GM23338 (cell line): ENCODE data around the gene NRN1. TPM values are rescaled to one million over a fixed set of nuclear protein-coding genes. Genes with fewer than 3 reads are reported as not detected.

Experiments
- ATAC-seq: fragments of 200-7000 bp; cut with Tn5 transposase; 3 replicates; pipeline ENCODE4 v1.9.1; 2020
- DNase-seq: peaks from one replicate; pipeline ENCODE4 v3.0.0-alpha.2; 2015; ENCODE audit warnings: low spot score
- H2AFZ ChIP-seq: fragments of 200-600 bp; sonication (generic); 2 replicates; pipeline ENCODE4 v1.8.0; 2016; ENCODE audit warnings: antibody characterized with exemption, mild to moderate bottlenecking, moderate library complexity
- H3F3A ChIP-seq: fragments of 200-600 bp; sonication (generic); replicated peaks from 2 replicates; pipeline ENCODE4 v1.8.0; 2017; ENCODE audit warnings: antibody characterized with exemption, mixed run types, low read depth
- H3K27ac ChIP-seq: fragments of 200-600 bp; sonication (generic); 2 replicates; pipeline ENCODE4 v1.6.1; 2016; ENCODE audit warnings: low read depth
- H3K27me3 ChIP-seq: fragments of 200-600 bp; sonication (generic); 2 replicates; pipeline ENCODE4 v1.8.0; 2016; ENCODE audit warnings: mild to moderate bottlenecking, mixed run types, moderate library complexity; ENCODE audit not compliant: insufficient read depth
- H3K36me3 ChIP-seq: fragments of 200-600 bp; sonication (generic); 2 replicates; pipeline ENCODE4 v1.8.0; 2016; ENCODE audit warnings: mild to moderate bottlenecking; ENCODE audit not compliant: insufficient read depth
- H3K4me1 ChIP-seq: fragments of 200-600 bp; sonication (generic); 2 replicates; pipeline ENCODE4 v1.8.0; 2016; ENCODE audit warnings: mild to moderate bottlenecking, moderate library complexity; ENCODE audit not compliant: insufficient read depth
- H3K4me2 ChIP-seq: fragments of 200-600 bp; sonication (generic); 2 replicates; pipeline ENCODE4 v1.7.1; 2017; ENCODE audit warnings: mixed run types
- H3K4me3 ChIP-seq: fragments of 200-600 bp; sonication (generic); 2 replicates; pipeline ENCODE4 v1.6.1; 2016; ENCODE audit warnings: mixed run types
- H3K79me2 ChIP-seq: fragments of 200-600 bp; sonication (generic); replicated peaks from 2 replicates; pipeline ENCODE4 v1.8.0; 2017; ENCODE audit warnings: mild to moderate bottlenecking; ENCODE audit not compliant: insufficient read depth
- H3K9me2 ChIP-seq: fragments of 200-600 bp; sonication (generic); 2 replicates; pipeline ENCODE4 v1.8.0; 2017; ENCODE audit not compliant: insufficient read depth
- H4K20me1 ChIP-seq: fragments of 200-600 bp; sonication (generic); replicated peaks from 2 replicates; pipeline ENCODE4 v1.8.0; 2017; ENCODE audit warnings: mild to moderate bottlenecking; ENCODE audit not compliant: insufficient read depth
- H3K27ac Mint-ChIP-seq: 2 replicates; pipeline ENCODE4 v1.8.0; 2020; ENCODE audit warnings: inconsistent platforms, mild to moderate bottlenecking, moderate library complexity, mixed read lengths
- H3K27me3 Mint-ChIP-seq: 3 replicates; pipeline ENCODE4 v1.8.0; 2022; ENCODE audit warnings: low read depth, mild to moderate bottlenecking, moderate library complexity, mixed read lengths, inconsistent platforms; ENCODE audit not compliant: insufficient read depth, poor library complexity
- H3K36me3 Mint-ChIP-seq: 3 replicates; pipeline ENCODE4 v1.8.0; 2021; ENCODE audit warnings: low read depth, mild to moderate bottlenecking, inconsistent platforms, moderate library complexity, mixed read lengths
- H3K4me1 Mint-ChIP-seq: 3 replicates; pipeline ENCODE4 v1.8.0; 2020; ENCODE audit warnings: mild to moderate bottlenecking, inconsistent platforms, mixed read lengths
- H3K4me3 Mint-ChIP-seq: 3 replicates; pipeline ENCODE4 v1.8.0; 2021; ENCODE audit warnings: moderate library complexity, mild to moderate bottlenecking, inconsistent platforms, mixed read lengths
- H3K9me3 Mint-ChIP-seq: 3 replicates; pipeline ENCODE4 v1.8.0; 2020; ENCODE audit warnings: moderate library complexity, mild to moderate bottlenecking, inconsistent platforms, mixed read lengths
- CREB1 ChIP-seq: fragments of 250-450 bp; sonication (Bioruptor Pico); IDR thresholded peaks from 2 replicates; pipeline ENCODE4 v1.5.0; 2020; ENCODE audit warnings: low read depth, mild to moderate bottlenecking, moderate library complexity
- EZH2 ChIP-seq: fragments of 200-600 bp; sonication (generic); IDR thresholded peaks from one replicate; pipeline ENCODE4 v1.8.0; 2017; ENCODE audit warnings: antibody characterized with exemption, mild to moderate bottlenecking, low read depth; ENCODE audit not compliant: unreplicated experiment
- EZH2phosphoT487 ChIP-seq: fragments of 200-600 bp; sonication (generic); IDR thresholded peaks from one replicate; pipeline ENCODE4 v1.8.1; 2018; ENCODE audit warnings: antibody characterized with exemption; ENCODE audit not compliant: unreplicated experiment
- JUNB ChIP-seq: IDR thresholded peaks from one replicate; pipeline ENCODE4 v1.6.1; 2016; ENCODE audit warnings: antibody characterized with exemption; ENCODE audit not compliant: unreplicated experiment
- NANOG ChIP-seq: IDR thresholded peaks from 2 replicates; pipeline ENCODE4 v1.6.1; 2016; ENCODE audit warnings: antibody characterized with exemption, borderline replicate concordance
- POLR2AphosphoS5 ChIP-seq: IDR thresholded peaks from 2 replicates; pipeline ENCODE4 v1.6.1; 2016; ENCODE audit warnings: antibody characterized with exemption, low read depth
- STAT1 ChIP-seq: IDR thresholded peaks from one replicate; pipeline ENCODE4 v1.6.1; 2016; ENCODE audit warnings: antibody characterized with exemption; ENCODE audit not compliant: unreplicated experiment
- ZNF114 ChIP-seq: fragments of 250-450 bp; sonication (Bioruptor Pico); IDR thresholded peaks from 2 replicates; pipeline ENCODE4 v1.5.0; 2020; ENCODE audit warnings: mild to moderate bottlenecking, moderate library complexity
- ZNF331 ChIP-seq: fragments of 250-450 bp; sonication (Bioruptor Pico); IDR thresholded peaks from 2 replicates; pipeline ENCODE4 v1.5.0; 2020; ENCODE audit warnings: low read depth, mild to moderate bottlenecking, moderate library complexity
- polyA plus RNA-seq: library from polyadenylated mRNA; unstranded; fragments of >200 nt; fragmentation: Nextera tagmentation; extraction: Ambion mirVana; gene quantifications from 2 replicates; pipeline ENCODE4 v1.2.1, GENCODE V29; 2016
- total RNA-seq: library from RNA; depleted of rRNA; stranded (reverse); fragments of >200 nt; shearing (Covaris generic); gene quantifications from 2 replicates; pipeline ENCODE4 v1.2.3, GENCODE V29; 2014
- TF ChIP-seq, protein P1 (sequence below), 2 experiments: fragments of 200-600 bp in 1 of 2; sonication (generic) in 1 of 2; conservative IDR thresholded peaks; 2 replicates each; pipeline versions ENCODE4 v1.5.1 to v1.6.1; 2016 to 2017; ENCODE audit warnings: antibody characterized with exemption in 2 of 2, low read depth in 2 of 2, mild to moderate bottlenecking in 2 of 2, moderate library complexity in 1 of 2
- TF ChIP-seq, protein P2 (sequence below): fragments of 250-450 bp; sonication (Bioruptor Pico); IDR thresholded peaks from 2 replicates; pipeline ENCODE4 v1.5.0; 2020; ENCODE audit warnings: mild to moderate bottlenecking, moderate library complexity
- TF ChIP-seq, protein P3 (sequence below): IDR thresholded peaks from one replicate; pipeline ENCODE4 v1.6.1; 2018; ENCODE audit warnings: antibody characterized with exemption; ENCODE audit not compliant: unreplicated experiment
- TF ChIP-seq, protein P4 (sequence below): IDR thresholded peaks from 2 replicates; pipeline ENCODE4 v1.6.1; 2016; ENCODE audit warnings: antibody characterized with exemption

Gene NRN1
- total and polyA plus RNA-seq, 2 experiments from 2014 or later = 0.71 TPM; not detected in 1

DNA sequence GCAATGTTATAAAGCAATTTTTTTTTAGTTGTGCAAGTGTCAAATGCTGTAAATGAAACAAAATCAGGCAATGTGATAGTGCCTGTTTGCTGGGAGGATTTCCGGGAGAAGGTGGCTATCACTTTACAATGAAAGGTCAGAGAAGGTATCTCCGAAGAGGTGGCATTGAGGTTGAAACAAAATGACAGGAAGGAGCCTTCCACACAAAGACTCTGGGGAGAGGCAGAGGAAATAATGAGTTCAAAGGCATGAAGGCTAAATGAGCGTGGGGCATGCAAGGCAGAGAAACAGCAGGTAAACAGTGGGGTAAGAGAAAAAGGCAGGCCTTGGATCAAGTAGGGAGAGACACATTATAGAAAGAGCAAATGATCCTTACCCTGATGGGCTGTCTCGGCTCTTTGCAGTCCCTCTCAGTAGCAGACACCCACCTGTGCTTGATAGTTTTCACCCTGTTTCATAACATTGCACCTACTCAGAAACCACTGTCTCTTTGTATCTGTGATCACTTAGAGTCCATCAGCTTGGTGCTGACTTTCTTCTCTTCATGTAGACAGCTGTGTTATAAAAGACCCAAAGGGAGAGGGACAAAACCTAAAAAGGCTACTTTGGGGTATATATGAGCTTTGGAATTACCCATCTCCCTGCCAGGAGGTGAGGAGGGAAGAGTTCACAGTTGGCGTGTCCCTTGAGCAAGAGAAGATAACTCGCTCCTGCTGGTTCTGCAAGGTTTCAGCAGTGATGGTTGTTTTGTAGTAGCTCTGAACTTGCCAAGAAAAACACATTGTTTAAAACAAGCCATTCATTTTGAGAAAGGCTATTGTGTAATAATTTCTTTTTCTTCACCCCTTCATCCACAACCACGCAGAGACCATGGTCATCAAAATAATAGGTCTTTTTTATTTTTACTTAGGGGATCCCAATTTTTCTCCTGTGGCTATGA lies 22.3 kb downstream of the NRN1 start:
- Histone ChIP-seq H2AFZ (no peak overlapping the region), H3F3A (no peaks in the 10 kb centered on the region), H3K9me2 (no peaks in the 10 kb centered on the region), H3K4me3 (no peak overlapping the region), H3K36me3 (no peaks in the 10 kb centered on the region), H3K4me1 (no peaks in the 10 kb centered on the region), H3K79me2 (no peaks in the 10 kb centered on the region), H4K20me1 (no peaks in the 10 kb centered on the region), H3K27ac (no peak overlapping the region), H3K4me2 (no peak overlapping the region), H3K27me3 (no peaks in the 10 kb centered on the region)
- Mint-ChIP-seq H3K36me3 (no peaks in the 10 kb centered on the region; the same call in 2 of the 3 replicates), H3K27ac (no peak overlapping the region), H3K4me1 (peaks cover 4% of the 10 kb centered on the region), H3K4me3 (no peak overlapping the region), H3K9me3 (no peaks in the 10 kb centered on the region), H3K27me3 (peaks cover 4% of the 10 kb centered on the region)
- no peak for ATAC-seq
- TF ChIP-seq EZH2phosphoT487 = no peak
- TF ChIP-seq, protein P1, sequence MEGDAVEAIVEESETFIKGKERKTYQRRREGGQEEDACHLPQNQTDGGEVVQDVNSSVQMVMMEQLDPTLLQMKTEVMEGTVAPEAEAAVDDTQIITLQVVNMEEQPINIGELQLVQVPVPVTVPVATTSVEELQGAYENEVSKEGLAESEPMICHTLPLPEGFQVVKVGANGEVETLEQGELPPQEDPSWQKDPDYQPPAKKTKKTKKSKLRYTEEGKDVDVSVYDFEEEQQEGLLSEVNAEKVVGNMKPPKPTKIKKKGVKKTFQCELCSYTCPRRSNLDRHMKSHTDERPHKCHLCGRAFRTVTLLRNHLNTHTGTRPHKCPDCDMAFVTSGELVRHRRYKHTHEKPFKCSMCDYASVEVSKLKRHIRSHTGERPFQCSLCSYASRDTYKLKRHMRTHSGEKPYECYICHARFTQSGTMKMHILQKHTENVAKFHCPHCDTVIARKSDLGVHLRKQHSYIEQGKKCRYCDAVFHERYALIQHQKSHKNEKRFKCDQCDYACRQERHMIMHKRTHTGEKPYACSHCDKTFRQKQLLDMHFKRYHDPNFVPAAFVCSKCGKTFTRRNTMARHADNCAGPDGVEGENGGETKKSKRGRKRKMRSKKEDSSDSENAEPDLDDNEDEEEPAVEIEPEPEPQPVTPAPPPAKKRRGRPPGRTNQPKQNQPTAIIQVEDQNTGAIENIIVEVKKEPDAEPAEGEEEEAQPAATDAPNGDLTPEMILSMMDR (conservative IDR thresholded peaks at IDR 0.05; ENCODE audit: low read depth in 2 of 2) = no peak
- TF ChIP-seq ZNF114 (CRISPR knock-in tag) = no peak
- TF ChIP-seq, protein P2, sequence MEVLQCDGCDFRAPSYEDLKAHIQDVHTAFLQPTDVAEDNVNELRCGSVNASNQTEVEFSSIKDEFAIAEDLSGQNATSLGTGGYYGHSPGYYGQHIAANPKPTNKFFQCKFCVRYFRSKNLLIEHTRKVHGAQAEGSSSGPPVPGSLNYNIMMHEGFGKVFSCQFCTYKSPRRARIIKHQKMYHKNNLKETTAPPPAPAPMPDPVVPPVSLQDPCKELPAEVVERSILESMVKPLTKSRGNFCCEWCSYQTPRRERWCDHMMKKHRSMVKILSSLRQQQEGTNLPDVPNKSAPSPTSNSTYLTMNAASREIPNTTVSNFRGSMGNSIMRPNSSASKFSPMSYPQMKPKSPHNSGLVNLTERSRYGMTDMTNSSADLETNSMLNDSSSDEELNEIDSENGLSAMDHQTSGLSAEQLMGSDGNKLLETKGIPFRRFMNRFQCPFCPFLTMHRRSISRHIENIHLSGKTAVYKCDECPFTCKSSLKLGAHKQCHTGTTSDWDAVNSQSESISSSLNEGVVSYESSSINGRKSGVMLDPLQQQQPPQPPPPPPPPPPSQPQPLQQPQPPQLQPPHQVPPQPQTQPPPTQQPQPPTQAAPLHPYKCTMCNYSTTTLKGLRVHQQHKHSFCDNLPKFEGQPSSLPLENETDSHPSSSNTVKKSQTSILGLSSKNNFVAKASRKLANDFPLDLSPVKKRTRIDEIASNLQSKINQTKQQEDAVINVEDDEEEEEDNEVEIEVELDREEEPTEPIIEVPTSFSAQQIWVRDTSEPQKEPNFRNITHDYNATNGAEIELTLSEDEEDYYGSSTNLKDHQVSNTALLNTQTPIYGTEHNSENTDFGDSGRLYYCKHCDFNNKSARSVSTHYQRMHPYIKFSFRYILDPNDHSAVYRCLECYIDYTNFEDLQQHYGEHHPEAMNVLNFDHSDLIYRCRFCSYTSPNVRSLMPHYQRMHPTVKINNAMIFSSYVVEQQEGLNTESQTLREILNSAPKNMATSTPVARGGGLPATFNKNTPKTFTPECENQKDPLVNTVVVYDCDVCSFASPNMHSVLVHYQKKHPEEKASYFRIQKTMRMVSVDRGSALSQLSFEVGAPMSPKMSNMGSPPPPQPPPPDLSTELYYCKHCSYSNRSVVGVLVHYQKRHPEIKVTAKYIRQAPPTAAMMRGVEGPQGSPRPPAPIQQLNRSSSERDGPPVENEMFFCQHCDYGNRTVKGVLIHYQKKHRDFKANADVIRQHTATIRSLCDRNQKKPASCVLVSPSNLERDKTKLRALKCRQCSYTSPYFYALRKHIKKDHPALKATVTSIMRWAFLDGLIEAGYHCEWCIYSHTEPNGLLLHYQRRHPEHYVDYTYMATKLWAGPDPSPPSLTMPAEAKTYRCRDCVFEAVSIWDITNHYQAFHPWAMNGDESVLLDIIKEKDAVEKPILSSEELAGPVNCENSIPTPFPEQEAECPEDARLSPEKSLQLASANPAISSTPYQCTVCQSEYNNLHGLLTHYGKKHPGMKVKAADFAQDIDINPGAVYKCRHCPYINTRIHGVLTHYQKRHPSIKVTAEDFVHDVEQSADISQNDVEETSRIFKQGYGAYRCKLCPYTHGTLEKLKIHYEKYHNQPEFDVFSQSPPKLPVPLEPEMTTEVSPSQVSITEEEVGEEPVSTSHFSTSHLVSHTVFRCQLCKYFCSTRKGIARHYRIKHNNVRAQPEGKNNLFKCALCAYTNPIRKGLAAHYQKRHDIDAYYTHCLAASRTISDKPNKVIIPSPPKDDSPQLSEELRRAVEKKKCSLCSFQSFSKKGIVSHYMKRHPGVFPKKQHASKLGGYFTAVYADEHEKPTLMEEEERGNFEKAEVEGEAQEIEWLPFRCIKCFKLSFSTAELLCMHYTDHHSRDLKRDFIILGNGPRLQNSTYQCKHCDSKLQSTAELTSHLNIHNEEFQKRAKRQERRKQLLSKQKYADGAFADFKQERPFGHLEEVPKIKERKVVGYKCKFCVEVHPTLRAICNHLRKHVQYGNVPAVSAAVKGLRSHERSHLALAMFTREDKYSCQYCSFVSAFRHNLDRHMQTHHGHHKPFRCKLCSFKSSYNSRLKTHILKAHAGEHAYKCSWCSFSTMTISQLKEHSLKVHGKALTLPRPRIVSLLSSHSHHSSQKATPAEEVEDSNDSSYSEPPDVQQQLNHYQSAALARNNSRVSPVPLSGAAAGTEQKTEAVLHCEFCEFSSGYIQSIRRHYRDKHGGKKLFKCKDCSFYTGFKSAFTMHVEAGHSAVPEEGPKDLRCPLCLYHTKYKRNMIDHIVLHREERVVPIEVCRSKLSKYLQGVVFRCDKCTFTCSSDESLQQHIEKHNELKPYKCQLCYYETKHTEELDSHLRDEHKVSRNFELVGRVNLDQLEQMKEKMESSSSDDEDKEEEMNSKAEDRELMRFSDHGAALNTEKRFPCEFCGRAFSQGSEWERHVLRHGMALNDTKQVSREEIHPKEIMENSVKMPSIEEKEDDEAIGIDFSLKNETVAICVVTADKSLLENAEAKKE (CRISPR knock-in tag) = no peak
- no peak for TF ChIP-seq STAT1
- TF ChIP-seq, protein P3, sequence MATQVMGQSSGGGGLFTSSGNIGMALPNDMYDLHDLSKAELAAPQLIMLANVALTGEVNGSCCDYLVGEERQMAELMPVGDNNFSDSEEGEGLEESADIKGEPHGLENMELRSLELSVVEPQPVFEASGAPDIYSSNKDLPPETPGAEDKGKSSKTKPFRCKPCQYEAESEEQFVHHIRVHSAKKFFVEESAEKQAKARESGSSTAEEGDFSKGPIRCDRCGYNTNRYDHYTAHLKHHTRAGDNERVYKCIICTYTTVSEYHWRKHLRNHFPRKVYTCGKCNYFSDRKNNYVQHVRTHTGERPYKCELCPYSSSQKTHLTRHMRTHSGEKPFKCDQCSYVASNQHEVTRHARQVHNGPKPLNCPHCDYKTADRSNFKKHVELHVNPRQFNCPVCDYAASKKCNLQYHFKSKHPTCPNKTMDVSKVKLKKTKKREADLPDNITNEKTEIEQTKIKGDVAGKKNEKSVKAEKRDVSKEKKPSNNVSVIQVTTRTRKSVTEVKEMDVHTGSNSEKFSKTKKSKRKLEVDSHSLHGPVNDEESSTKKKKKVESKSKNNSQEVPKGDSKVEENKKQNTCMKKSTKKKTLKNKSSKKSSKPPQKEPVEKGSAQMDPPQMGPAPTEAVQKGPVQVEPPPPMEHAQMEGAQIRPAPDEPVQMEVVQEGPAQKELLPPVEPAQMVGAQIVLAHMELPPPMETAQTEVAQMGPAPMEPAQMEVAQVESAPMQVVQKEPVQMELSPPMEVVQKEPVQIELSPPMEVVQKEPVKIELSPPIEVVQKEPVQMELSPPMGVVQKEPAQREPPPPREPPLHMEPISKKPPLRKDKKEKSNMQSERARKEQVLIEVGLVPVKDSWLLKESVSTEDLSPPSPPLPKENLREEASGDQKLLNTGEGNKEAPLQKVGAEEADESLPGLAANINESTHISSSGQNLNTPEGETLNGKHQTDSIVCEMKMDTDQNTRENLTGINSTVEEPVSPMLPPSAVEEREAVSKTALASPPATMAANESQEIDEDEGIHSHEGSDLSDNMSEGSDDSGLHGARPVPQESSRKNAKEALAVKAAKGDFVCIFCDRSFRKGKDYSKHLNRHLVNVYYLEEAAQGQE = no peak
- no peak for TF ChIP-seq CREB1 (CRISPR knock-in tag)
- no peak for TF ChIP-seq POLR2AphosphoS5
- TF ChIP-seq EZH2 = no peak
- no peak for TF ChIP-seq ZNF331 (CRISPR knock-in tag)
- TF ChIP-seq NANOG = no peak
- TF ChIP-seq JUNB = no peak
- TF ChIP-seq, protein P4, sequence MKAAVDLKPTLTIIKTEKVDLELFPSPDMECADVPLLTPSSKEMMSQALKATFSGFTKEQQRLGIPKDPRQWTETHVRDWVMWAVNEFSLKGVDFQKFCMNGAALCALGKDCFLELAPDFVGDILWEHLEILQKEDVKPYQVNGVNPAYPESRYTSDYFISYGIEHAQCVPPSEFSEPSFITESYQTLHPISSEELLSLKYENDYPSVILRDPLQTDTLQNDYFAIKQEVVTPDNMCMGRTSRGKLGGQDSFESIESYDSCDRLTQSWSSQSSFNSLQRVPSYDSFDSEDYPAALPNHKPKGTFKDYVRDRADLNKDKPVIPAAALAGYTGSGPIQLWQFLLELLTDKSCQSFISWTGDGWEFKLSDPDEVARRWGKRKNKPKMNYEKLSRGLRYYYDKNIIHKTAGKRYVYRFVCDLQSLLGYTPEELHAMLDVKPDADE = no peak
- DNase-seq = no peak
